ENCODE results near the gene IQCE.

DNA sequence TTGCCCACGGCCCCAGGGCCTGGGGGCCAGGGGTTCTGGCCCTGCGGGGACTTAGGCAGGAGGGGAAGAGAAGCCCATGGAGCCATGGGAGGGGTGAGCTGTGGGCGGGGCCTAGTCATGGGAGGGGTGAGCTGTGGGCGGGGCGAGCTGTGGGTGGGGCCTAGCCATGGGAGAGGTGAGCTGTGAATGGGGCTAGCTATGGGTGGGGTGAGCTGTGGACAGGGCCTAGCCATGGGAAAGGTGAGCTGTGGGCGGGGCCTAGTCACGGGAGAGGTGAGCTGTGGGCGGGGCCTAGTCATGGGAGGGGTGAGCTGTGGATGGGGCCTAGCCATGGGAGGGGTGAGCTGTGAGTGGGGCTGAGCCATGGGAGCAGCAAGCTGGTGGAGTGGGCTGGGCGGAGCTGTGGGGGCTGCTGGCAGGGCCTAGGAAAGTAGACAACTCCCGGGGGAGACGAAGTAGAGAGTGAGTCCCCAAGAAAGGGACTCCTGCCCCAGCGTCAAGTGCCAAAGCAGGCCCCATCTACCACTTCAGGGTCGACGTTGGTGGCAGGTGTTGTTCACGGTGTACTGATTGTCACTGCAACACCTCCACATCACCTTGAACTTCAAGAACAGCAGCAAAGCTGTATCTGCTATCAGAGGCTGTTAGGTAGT is 53.8 kb downstream of the IQCE start:
- TF ChIP-seq EZH2 (IDR thresholded peaks at IDR 0.05; ENCODE audit: borderline replicate concordance, low read length) (no peak), CTCF (IDR thresholded peaks at IDR 0.05; ENCODE audit: low read length) (no peak)
